HG03139 (cell line): ENCODE data around the gene HDAC4.
A peak's percentile ranks its signal among the peaks of the same experiment; 100 is the strongest.

Experiments
- ATAC-seq: cut with Tn5 transposase; IDR thresholded peaks from one replicate; pipeline ENCODE4 v1.9.1; 2021; ENCODE audit not compliant: unreplicated experiment

HDAC4 gene

GRCh38 chr2:239429473-239430350, 28.9 kb upstream of the HDAC4 start:
- no peak for ATAC-seq

GRCh38 chr2:239425631-239426030, 24.8 kb upstream of the HDAC4 start:
- ATAC-seq = no peak

GRCh38 chr2:239424337-239425045, 23.7 kb upstream of the HDAC4 start:
- no peak for ATAC-seq

- ATAC-seq = no peak
Observed at GRCh38 chr2:239423551-239423950, 22.7 kb upstream of the HDAC4 start.

GRCh38 chr2:239421851-239422250, 21.0 kb upstream of the HDAC4 start:
- ATAC-seq = no peak

GRCh38 chr2:239420082-239420481, 19.3 kb upstream of the HDAC4 start:
- ATAC-seq = no peak

GRCh38 chr2:239418918-239419317, 18.1 kb upstream of the HDAC4 start:
- ATAC-seq = no peak

- ATAC-seq = no peak
Observed at GRCh38 chr2:239412905-239413603, 12.2 kb upstream of the HDAC4 start.

- ATAC-seq = no peak
Observed at GRCh38 chr2:239411549-239412319, 10.9 kb upstream of the HDAC4 start.

- ATAC-seq = no peak
Observed at GRCh38 chr2:239411117-239411516, 10.3 kb upstream of the HDAC4 start.

- ATAC-seq = no peak
Observed at GRCh38 chr2:239409976-239410375, 9.2 kb upstream of the HDAC4 start.

GRCh38 chr2:239407112-239407511, 6.3 kb upstream of the HDAC4 start:
- no peak for ATAC-seq

GRCh38 chr2:239406316-239406995, 5.6 kb upstream of the HDAC4 start:
- no peak for ATAC-seq

- no peak for ATAC-seq
Observed at GRCh38 chr2:239405071-239405470, 4.3 kb upstream of the HDAC4 start.

- ATAC-seq = no peak
Observed at GRCh38 chr2:239402666-239403065, 1.8 kb upstream of the HDAC4 start.

GRCh38 chr2:239401881-239402233, 1.0 kb upstream of the HDAC4 start:
- peak; percentile 3 for ATAC-seq

GRCh38 chr2:239401067-239401880, 454 bp upstream of the HDAC4 start:
- peak; percentile 89 for ATAC-seq

GRCh38 chr2:239399921-239400595, 762 bp downstream of the HDAC4 start:
- no peak for ATAC-seq

GRCh38 chr2:239399433-239399920, 1.3 kb downstream of the HDAC4 start:
- no peak for ATAC-seq
